GM18868 (cell line): ENCODE results near the gene CEBPE.

Experiments
- ATAC-seq: cut with Tn5 transposase; IDR thresholded peaks from one replicate; pipeline ENCODE4 v1.9.1; 2021; ENCODE audit warnings: mild to moderate bottlenecking, moderate library complexity; ENCODE audit not compliant: unreplicated experiment

Gene CEBPE

GRCh38 chr14:23145794-23146350, 26.8 kb upstream of the CEBPE start:
- ATAC-seq: no peak

GRCh38 chr14:23143911-23144310, 24.9 kb upstream of the CEBPE start:
- ATAC-seq: no peak

- ATAC-seq: no peak
These were observed 23.8 kb upstream of the CEBPE start for GRCh38 chr14:23142826-23143225.

- ATAC-seq: no peak
These were observed 22.8 kb upstream of the CEBPE start for GRCh38 chr14:23141706-23142444.

- no peak for ATAC-seq
These were observed 21.3 kb upstream of the CEBPE start for GRCh38 chr14:23140371-23140770.

GRCh38 chr14:23139874-23140273, 20.8 kb upstream of the CEBPE start:
- ATAC-seq: no peak

GRCh38 chr14:23137813-23138535, 18.9 kb upstream of the CEBPE start:
- no peak for ATAC-seq

- no peak for ATAC-seq
These were observed 18.2 kb upstream of the CEBPE start for GRCh38 chr14:23137192-23137812.

- ATAC-seq: no peak
These were observed 17.6 kb upstream of the CEBPE start for GRCh38 chr14:23136566-23137133.

GRCh38 chr14:23132970-23133369, 13.9 kb upstream of the CEBPE start:
- ATAC-seq: no peak

- no peak for ATAC-seq
These were observed 12.4 kb upstream of the CEBPE start for GRCh38 chr14:23131482-23131881.

GRCh38 chr14:23130871-23131270, 11.8 kb upstream of the CEBPE start:
- no peak for ATAC-seq

GRCh38 chr14:23129759-23130316, 10.8 kb upstream of the CEBPE start:
- no peak for ATAC-seq

- ATAC-seq: no peak
These were observed 10.1 kb upstream of the CEBPE start for GRCh38 chr14:23128969-23129758.

- ATAC-seq: no peak
These were observed 8.8 kb upstream of the CEBPE start for GRCh38 chr14:23127861-23128260.

- no peak for ATAC-seq
These were observed 7.7 kb upstream of the CEBPE start for GRCh38 chr14:23126548-23127278.

- ATAC-seq: no peak
These were observed 7.0 kb upstream of the CEBPE start for GRCh38 chr14:23125933-23126524.

- no peak for ATAC-seq
These were observed 6.0 kb upstream of the CEBPE start for GRCh38 chr14:23125011-23125410.

GRCh38 chr14:23124337-23124954, 5.4 kb upstream of the CEBPE start:
- ATAC-seq: no peak
